Measurements from ENCODE around the gene DYRK2. TPM values are rescaled to one million over a fixed set of nuclear protein-coding genes. Genes with fewer than 3 reads are reported as not detected.

The DYRK2 gene
- total RNA-seq, 1 experiment from 2014 or later: 21.5 TPM

- Histone ChIP-seq H3K4me2 (ENCODE audit: low read depth, low read length, poor library complexity, severe bottlenecking) (no peak overlapping the region), H3K9me2 (replicated peaks; ENCODE audit: insufficient read depth, low read length) (no peaks in the 10 kb centered on the region), H3K36me3 (ENCODE audit: insufficient read depth, low read length) (peaks cover 80% of the 10 kb centered on the region), H2AFZ (ENCODE audit: low read length) (no peak overlapping the region), H3K27ac (ENCODE audit: low read length) (no peak overlapping the region), H3K79me2 (ENCODE audit: low read length) (peaks cover 99% of the 10 kb centered on the region), H4K20me1 (ENCODE audit: insufficient read depth, low read depth, low read length) (peaks cover 87% of the 10 kb centered on the region), H3K4me1 (ENCODE audit: low read length) (peaks cover 40% of the 10 kb centered on the region), H3K27me3 (ENCODE audit: low read length) (no peaks in the 10 kb centered on the region), H3K4me3 (ENCODE audit: low read length) (no peak overlapping the region), H3K9ac (ENCODE audit: low read length) (no peak overlapping the region), H3K9me3 (ENCODE audit: low read length) (no peaks in the 10 kb centered on the region)
- DNase-seq: no peak
Measured at GRCh38 chr12:67656251-67656650, 7.7 kb downstream of the DYRK2 start.

GRCh38 chr12:67658486-67658885 lies 9.9 kb downstream of the DYRK2 start:
- Histone ChIP-seq H3K9me2 (replicated peaks; ENCODE audit: insufficient read depth, low read length) (no peaks in the 10 kb centered on the region), H3K9me3 (ENCODE audit: low read length) (no peaks in the 10 kb centered on the region), H3K27me3 (ENCODE audit: low read length) (no peaks in the 10 kb centered on the region), H3K36me3 (ENCODE audit: insufficient read depth, low read length) (peaks cover 82% of the 10 kb centered on the region), H3K4me2 (ENCODE audit: low read depth, low read length, poor library complexity, severe bottlenecking) (no peak overlapping the region), H3K27ac (ENCODE audit: low read length) (no peak overlapping the region), H4K20me1 (ENCODE audit: insufficient read depth, low read depth, low read length) (peaks cover 88% of the 10 kb centered on the region), H2AFZ (ENCODE audit: low read length) (no peak overlapping the region), H3K9ac (ENCODE audit: low read length) (no peak overlapping the region), H3K79me2 (ENCODE audit: low read length) (peaks cover 99% of the 10 kb centered on the region), H3K4me3 (ENCODE audit: low read length) (no peak overlapping the region), H3K4me1 (ENCODE audit: low read length) (peaks cover 24% of the 10 kb centered on the region)
- DNase-seq: no peak

- H3K4me1 ChIP-seq (ENCODE audit: low read length): peaks cover 18% of the 10 kb centered on the region
- peaks cover 80% of the 10 kb centered on the region for H3K36me3 ChIP-seq (ENCODE audit: insufficient read depth, low read length)
- H3K9me3 ChIP-seq (ENCODE audit: low read length): no peaks in the 10 kb centered on the region
- no peaks in the 10 kb centered on the region for H3K27me3 ChIP-seq (ENCODE audit: low read length)
- no peak overlapping the region for H3K27ac ChIP-seq (ENCODE audit: low read length)
- H3K9me2 ChIP-seq (replicated peaks; ENCODE audit: insufficient read depth, low read length): no peaks in the 10 kb centered on the region
- no peak overlapping the region for H3K4me2 ChIP-seq (ENCODE audit: low read depth, low read length, poor library complexity, severe bottlenecking)
- H3K9ac ChIP-seq (ENCODE audit: low read length): no peak overlapping the region
- H3K79me2 ChIP-seq (ENCODE audit: low read length): peaks cover 94% of the 10 kb centered on the region
- H3K4me3 ChIP-seq (ENCODE audit: low read length): no peak overlapping the region
- peaks cover 88% of the 10 kb centered on the region for H4K20me1 ChIP-seq (ENCODE audit: insufficient read depth, low read depth, low read length)
- no peak for DNase-seq
- no peak overlapping the region for H2AFZ ChIP-seq (ENCODE audit: low read length)
Measured at GRCh38 chr12:67659292-67659691, 10.7 kb downstream of the DYRK2 start.

GRCh38 chr12:67661311-67662021 lies 12.9 kb downstream of the DYRK2 start:
- H3K9me3 ChIP-seq (ENCODE audit: low read length): no peaks in the 10 kb centered on the region
- H3K27ac ChIP-seq (ENCODE audit: low read length): no peak overlapping the region
- peaks cover 76% of the 10 kb centered on the region for H3K79me2 ChIP-seq (ENCODE audit: low read length)
- H4K20me1 ChIP-seq (ENCODE audit: insufficient read depth, low read depth, low read length): peaks cover 71% of the 10 kb centered on the region
- peaks cover 18% of the 10 kb centered on the region for H3K4me1 ChIP-seq (ENCODE audit: low read length)
- H3K4me2 ChIP-seq (ENCODE audit: low read depth, low read length, poor library complexity, severe bottlenecking): no peak overlapping the region
- H2AFZ ChIP-seq (ENCODE audit: low read length): no peak overlapping the region
- H3K4me3 ChIP-seq (ENCODE audit: low read length): no peak overlapping the region
- no peaks in the 10 kb centered on the region for H3K9me2 ChIP-seq (replicated peaks; ENCODE audit: insufficient read depth, low read length)
- no peak for DNase-seq
- no peaks in the 10 kb centered on the region for H3K27me3 ChIP-seq (ENCODE audit: low read length)
- no peak overlapping the region for H3K9ac ChIP-seq (ENCODE audit: low read length)
- peaks cover 60% of the 10 kb centered on the region for H3K36me3 ChIP-seq (ENCODE audit: insufficient read depth, low read length)

- H3K9me2 ChIP-seq (replicated peaks; ENCODE audit: insufficient read depth, low read length): no peaks in the 10 kb centered on the region
- no peak overlapping the region for H3K4me2 ChIP-seq (ENCODE audit: low read depth, low read length, poor library complexity, severe bottlenecking)
- H3K36me3 ChIP-seq (ENCODE audit: insufficient read depth, low read length): peaks cover 45% of the 10 kb centered on the region; the same call in 1 of the 2 replicates
- H3K4me3 ChIP-seq (ENCODE audit: low read length): no peak overlapping the region
- H2AFZ ChIP-seq (ENCODE audit: low read length): no peak overlapping the region
- DNase-seq: no peak
- H3K79me2 ChIP-seq (ENCODE audit: low read length): peaks cover 60% of the 10 kb centered on the region
- H4K20me1 ChIP-seq (ENCODE audit: insufficient read depth, low read depth, low read length): peaks cover 56% of the 10 kb centered on the region
- no peaks in the 10 kb centered on the region for H3K9me3 ChIP-seq (ENCODE audit: low read length)
- no peak overlapping the region for H3K9ac ChIP-seq (ENCODE audit: low read length)
- H3K27ac ChIP-seq (ENCODE audit: low read length): no peak overlapping the region
- peaks cover 18% of the 10 kb centered on the region for H3K4me1 ChIP-seq (ENCODE audit: low read length)
- no peaks in the 10 kb centered on the region for H3K27me3 ChIP-seq (ENCODE audit: low read length)
Measured at GRCh38 chr12:67662910-67663538, 14.5 kb downstream of the DYRK2 start.

GRCh38 chr12:67664171-67664570 lies 15.6 kb downstream of the DYRK2 start:
- peaks cover 38% of the 10 kb centered on the region; the same call in 1 of the 2 replicates for H3K36me3 ChIP-seq (ENCODE audit: insufficient read depth, low read length)
- no peak overlapping the region for H3K4me3 ChIP-seq (ENCODE audit: low read length)
- no peak overlapping the region for H3K4me2 ChIP-seq (ENCODE audit: low read depth, low read length, poor library complexity, severe bottlenecking)
- H3K4me1 ChIP-seq (ENCODE audit: low read length): peaks cover 18% of the 10 kb centered on the region
- H2AFZ ChIP-seq (ENCODE audit: low read length): no peak overlapping the region
- no peaks in the 10 kb centered on the region for H3K9me2 ChIP-seq (replicated peaks; ENCODE audit: insufficient read depth, low read length)
- no peak overlapping the region for H3K27ac ChIP-seq (ENCODE audit: low read length)
- peaks cover 49% of the 10 kb centered on the region for H3K79me2 ChIP-seq (ENCODE audit: low read length)
- H3K9me3 ChIP-seq (ENCODE audit: low read length): no peaks in the 10 kb centered on the region
- H4K20me1 ChIP-seq (ENCODE audit: insufficient read depth, low read depth, low read length): peaks cover 47% of the 10 kb centered on the region
- H3K27me3 ChIP-seq (ENCODE audit: low read length): no peaks in the 10 kb centered on the region
- H3K9ac ChIP-seq (ENCODE audit: low read length): no peak overlapping the region
- no peak for DNase-seq

GRCh38 chr12:67665679-67666078 lies 17.1 kb downstream of the DYRK2 start:
- H2AFZ ChIP-seq (ENCODE audit: low read length): no peak overlapping the region
- no peaks in the 10 kb centered on the region for H3K27me3 ChIP-seq (ENCODE audit: low read length)
- no peak for DNase-seq
- no peak overlapping the region for H3K27ac ChIP-seq (ENCODE audit: low read length)
- H3K4me3 ChIP-seq (ENCODE audit: low read length): no peak overlapping the region
- peaks cover 23% of the 10 kb centered on the region; the same call in 1 of the 2 replicates for H3K36me3 ChIP-seq (ENCODE audit: insufficient read depth, low read length)
- no peaks in the 10 kb centered on the region for H3K9me3 ChIP-seq (ENCODE audit: low read length)
- H3K9ac ChIP-seq (ENCODE audit: low read length): no peak overlapping the region
- peaks cover 34% of the 10 kb centered on the region for H4K20me1 ChIP-seq (ENCODE audit: insufficient read depth, low read depth, low read length)
- peaks cover 34% of the 10 kb centered on the region for H3K79me2 ChIP-seq (ENCODE audit: low read length)
- no peak overlapping the region for H3K4me2 ChIP-seq (ENCODE audit: low read depth, low read length, poor library complexity, severe bottlenecking)
- H3K4me1 ChIP-seq (ENCODE audit: low read length): peaks cover 13% of the 10 kb centered on the region
- no peaks in the 10 kb centered on the region for H3K9me2 ChIP-seq (replicated peaks; ENCODE audit: insufficient read depth, low read length)

- H4K20me1 ChIP-seq (ENCODE audit: insufficient read depth, low read depth, low read length): peaks cover 27% of the 10 kb centered on the region
- no peak overlapping the region for H3K27ac ChIP-seq (ENCODE audit: low read length)
- no peak for DNase-seq
- peaks cover 25% of the 10 kb centered on the region for H3K79me2 ChIP-seq (ENCODE audit: low read length)
- 0 out of 2 replicates have a peak, but pooled peaks cover 5% of the 10 kb centered on the region for H3K4me1 ChIP-seq (ENCODE audit: low read length)
- H3K27me3 ChIP-seq (ENCODE audit: low read length): no peaks in the 10 kb centered on the region
- peaks cover 14% of the 10 kb centered on the region; the same call in 1 of the 2 replicates for H3K36me3 ChIP-seq (ENCODE audit: insufficient read depth, low read length)
- H3K9ac ChIP-seq (ENCODE audit: low read length): no peak overlapping the region
- H3K9me2 ChIP-seq (replicated peaks; ENCODE audit: insufficient read depth, low read length): no peaks in the 10 kb centered on the region
- H3K9me3 ChIP-seq (ENCODE audit: low read length): no peaks in the 10 kb centered on the region
- H3K4me2 ChIP-seq (ENCODE audit: low read depth, low read length, poor library complexity, severe bottlenecking): no peak overlapping the region
- H2AFZ ChIP-seq (ENCODE audit: low read length): no peak overlapping the region
- H3K4me3 ChIP-seq (ENCODE audit: low read length): no peak overlapping the region
Measured at GRCh38 chr12:67666605-67667004, 18.1 kb downstream of the DYRK2 start.

Measured in Karpas-422 (cell line).